HG02943 (cell line): ENCODE measurements around the gene NPFFR1.

Source experiments
- ATAC-seq: cut with Tn5 transposase; IDR thresholded peaks from one replicate; pipeline ENCODE4 v1.9.1; 2021; ENCODE audit warnings: mild to moderate bottlenecking, low read depth, moderate library complexity; ENCODE audit not compliant: unreplicated experiment

Gene NPFFR1

GRCh38 chr10:70293169-70293843 is 9.5 kb upstream of the NPFFR1 start:
- ATAC-seq = peak; percentile 79

- ATAC-seq = no peak
Observed at GRCh38 chr10:70292004-70292403, 8.2 kb upstream of the NPFFR1 start.

- no peak for ATAC-seq
Observed at GRCh38 chr10:70289739-70290138, 5.9 kb upstream of the NPFFR1 start.

GRCh38 chr10:70286616-70287015 is 2.8 kb upstream of the NPFFR1 start:
- no peak for ATAC-seq

- ATAC-seq = no peak
Observed at GRCh38 chr10:70285476-70285831, 1.6 kb upstream of the NPFFR1 start.

GRCh38 chr10:70284542-70285475 is 1.0 kb upstream of the NPFFR1 start:
- no peak for ATAC-seq

GRCh38 chr10:70283071-70283444 is 746 bp downstream of the NPFFR1 start:
- no peak for ATAC-seq

GRCh38 chr10:70281609-70282008 is 2.2 kb downstream of the NPFFR1 start:
- no peak for ATAC-seq

GRCh38 chr10:70280099-70280498 is 3.7 kb downstream of the NPFFR1 start:
- no peak for ATAC-seq

- no peak for ATAC-seq
Observed at GRCh38 chr10:70277396-70278030, 6.3 kb downstream of the NPFFR1 start.

- no peak for ATAC-seq
Observed at GRCh38 chr10:70274643-70275042, 9.2 kb downstream of the NPFFR1 start.

- ATAC-seq = no peak
Observed at GRCh38 chr10:70272925-70273316, 10.9 kb downstream of the NPFFR1 start.

- no peak for ATAC-seq
Observed at GRCh38 chr10:70271996-70272924, 11.5 kb downstream of the NPFFR1 start.

- no peak for ATAC-seq
Observed at GRCh38 chr10:70270952-70271351, 12.9 kb downstream of the NPFFR1 start.

GRCh38 chr10:70269741-70270140 is 14.1 kb downstream of the NPFFR1 start:
- ATAC-seq = no peak

GRCh38 chr10:70268376-70268775 is 15.4 kb downstream of the NPFFR1 start:
- no peak for ATAC-seq

- no peak for ATAC-seq
Observed at GRCh38 chr10:70267161-70267933, 16.5 kb downstream of the NPFFR1 start.

- ATAC-seq = no peak
Observed at GRCh38 chr10:70266701-70267100, 17.1 kb downstream of the NPFFR1 start.

- no peak for ATAC-seq
Observed at GRCh38 chr10:70266056-70266455, 17.7 kb downstream of the NPFFR1 start.
